Caco-2 (cell line): Measurements from ENCODE around the gene PLA2G7. TPM values are rescaled to one million over a fixed set of nuclear protein-coding genes. Genes with fewer than 3 reads are reported as not detected.

Experiments used
- BruUV-seq: library from RNA; stranded (reverse); fragments of 400-500 nt; replicated peaks from 2 replicates; lab custom pipeline; 2021; lab: Mats Ljungman, UMichigan
- CTCF ChIA-PET: fragments of 300-600 bp; sonication (Branson Sonifier 250); formaldehyde crosslinking; loops from one replicate; lab custom pipeline; 2022; ENCODE audit warnings: antibody characterized with exemption; lab: Charles Lee
- POLR2A ChIA-PET: fragments of 300-600 bp; sonication (Branson Sonifier 250); formaldehyde crosslinking; loops from one replicate; lab custom pipeline; 2022; ENCODE audit warnings: antibody characterized with exemption; lab: Charles Lee
- DNase-seq, 2 experiments: peaks; one replicate each; pipeline versions ENCODE4 v3.0.0 to v3.0.0-alpha.2; 2020 to 2022
- H3K27me3 ChIP-seq: replicated peaks from 2 replicates; pipeline ENCODE4 v1.6.0; 2011; ENCODE audit warnings: low read length; ENCODE audit not compliant: control insufficient read depth, insufficient read depth
- H3K36me3 ChIP-seq: 2 replicates; pipeline ENCODE4 v1.5.1; 2011; ENCODE audit warnings: low read length; ENCODE audit not compliant: control insufficient read depth, insufficient read depth
- H3K4me1 ChIP-seq: fragments of 250-450 bp; sonication (Bioruptor Pico); 2 replicates; pipeline ENCODE4 v1.5.1; 2020; ENCODE audit warnings: mild to moderate bottlenecking
- H3K4me3 ChIP-seq: 2 replicates; pipeline ENCODE4 v1.5.1; 2011; ENCODE audit warnings: low read depth, mild to moderate bottlenecking, control low read depth, low read length
- H3K9me3 ChIP-seq: fragments of 250-450 bp; sonication (Bioruptor Pico); 2 replicates; pipeline ENCODE4 v1.5.1; 2020; ENCODE audit warnings: mild to moderate bottlenecking, moderate library complexity
- H3K27ac Mint-ChIP-seq: one replicate; pipeline ENCODE4 v1.8.0; 2022; ENCODE audit warnings: mixed read lengths; ENCODE audit not compliant: unreplicated experiment
- H3K27me3 Mint-ChIP-seq: one replicate; pipeline ENCODE4 v1.8.0; 2022; ENCODE audit warnings: mixed read lengths; ENCODE audit not compliant: insufficient read depth, unreplicated experiment
- H3K36me3 Mint-ChIP-seq: one replicate; pipeline ENCODE4 v1.8.0; 2022; ENCODE audit warnings: mild to moderate bottlenecking, mixed read lengths; ENCODE audit not compliant: insufficient read depth, unreplicated experiment
- H3K4me1 Mint-ChIP-seq: one replicate; pipeline ENCODE4 v1.8.0; 2022; ENCODE audit warnings: low read depth, mixed read lengths; ENCODE audit not compliant: unreplicated experiment
- H3K4me3 Mint-ChIP-seq: one replicate; pipeline ENCODE4 v1.8.0; 2022; ENCODE audit warnings: mild to moderate bottlenecking, moderate library complexity, mixed read lengths; ENCODE audit not compliant: unreplicated experiment
- H3K9me3 Mint-ChIP-seq: one replicate; pipeline ENCODE4 v1.8.0; 2022; ENCODE audit warnings: mixed read lengths; ENCODE audit not compliant: unreplicated experiment
- intact Hi-C: fragments of 100-400 bp; cut with micrococcal nuclease; formaldehyde crosslinking; loops from one replicate; pipeline ENCODE4 v1.10.0; 2022; ENCODE audit not compliant: unreplicated experiment
- total RNA-seq: library from RNA; stranded (reverse); gene quantifications from 2 replicates; pipeline ENCODE4 v1.2.3, GENCODE V29; 2022
- TF ChIP-seq, protein P1 (sequence below), 2 experiments: fragments of 200-600 bp in 1 of 2; IDR thresholded peaks; 1 replicate in 1 of 2; 2 replicates in 1 of 2; pipeline versions ENCODE4 v1.5.1 to v1.8.0; 2011 to 2022; ENCODE audit warnings: antibody characterized with exemption in 1 of 2, control low read depth in 1 of 2, inconsistent platforms in 1 of 2, low read depth in 1 of 2, low read length in 1 of 2, mild to moderate bottlenecking in 1 of 2, moderate library complexity in 1 of 2; ENCODE audit not compliant: insufficient read depth in 1 of 2, severe bottlenecking in 1 of 2, unreplicated experiment in 1 of 2

PLA2G7 gene
- total RNA-seq, 1 experiment from 2014 or later: 0.32 TPM

DNA sequence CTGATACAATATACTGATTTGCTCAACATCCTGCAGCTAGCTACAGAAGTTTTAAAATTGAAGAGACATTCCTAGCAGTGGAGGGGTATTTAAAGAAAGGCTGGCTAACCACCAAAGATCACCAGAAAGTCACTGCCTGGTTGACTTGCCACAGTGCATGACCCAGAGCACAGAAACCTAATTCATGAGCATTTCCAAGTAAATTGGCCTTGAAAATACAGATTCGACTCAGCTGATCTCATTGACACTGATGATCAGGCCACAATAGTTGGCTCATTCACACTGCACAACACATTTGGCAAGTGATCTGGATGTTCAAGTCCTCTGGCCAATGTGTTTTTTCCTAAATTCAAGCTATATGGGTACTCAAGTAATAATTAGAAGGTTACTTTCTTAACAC is 60.8 kb downstream of the PLA2G7 start:
- no peak for DNase-seq
- Mint-ChIP-seq H3K4me3 (no peak overlapping the region), H3K36me3 (no peaks in the 10 kb centered on the region), H3K9me3 (no peaks in the 10 kb centered on the region), H3K27ac (no peak overlapping the region), H3K4me1 (no peaks in the 10 kb centered on the region), H3K27me3 (peaks cover 3% of the 10 kb centered on the region)
- no peak overlapping the region for H3K4me3 ChIP-seq
- H3K9me3 ChIP-seq: no peaks in the 10 kb centered on the region
- no TSS peak for BruUV-seq
- TF ChIP-seq, protein P1, sequence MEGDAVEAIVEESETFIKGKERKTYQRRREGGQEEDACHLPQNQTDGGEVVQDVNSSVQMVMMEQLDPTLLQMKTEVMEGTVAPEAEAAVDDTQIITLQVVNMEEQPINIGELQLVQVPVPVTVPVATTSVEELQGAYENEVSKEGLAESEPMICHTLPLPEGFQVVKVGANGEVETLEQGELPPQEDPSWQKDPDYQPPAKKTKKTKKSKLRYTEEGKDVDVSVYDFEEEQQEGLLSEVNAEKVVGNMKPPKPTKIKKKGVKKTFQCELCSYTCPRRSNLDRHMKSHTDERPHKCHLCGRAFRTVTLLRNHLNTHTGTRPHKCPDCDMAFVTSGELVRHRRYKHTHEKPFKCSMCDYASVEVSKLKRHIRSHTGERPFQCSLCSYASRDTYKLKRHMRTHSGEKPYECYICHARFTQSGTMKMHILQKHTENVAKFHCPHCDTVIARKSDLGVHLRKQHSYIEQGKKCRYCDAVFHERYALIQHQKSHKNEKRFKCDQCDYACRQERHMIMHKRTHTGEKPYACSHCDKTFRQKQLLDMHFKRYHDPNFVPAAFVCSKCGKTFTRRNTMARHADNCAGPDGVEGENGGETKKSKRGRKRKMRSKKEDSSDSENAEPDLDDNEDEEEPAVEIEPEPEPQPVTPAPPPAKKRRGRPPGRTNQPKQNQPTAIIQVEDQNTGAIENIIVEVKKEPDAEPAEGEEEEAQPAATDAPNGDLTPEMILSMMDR (IDR thresholded peaks at IDR 0.05; ENCODE audit: insufficient read depth in 1 of 2, low read depth in 1 of 2, low read length in 1 of 2, severe bottlenecking in 1 of 2, unreplicated experiment in 1 of 2): no peak
- ChIA-PET POLR2A (no interaction called here), CTCF (no interaction called here)
- no peaks in the 10 kb centered on the region for H3K27me3 ChIP-seq
- H3K4me1 ChIP-seq: no peaks in the 10 kb centered on the region
- intact Hi-C loops: no loop called here
- no peaks in the 10 kb centered on the region for H3K36me3 ChIP-seq

DNA sequence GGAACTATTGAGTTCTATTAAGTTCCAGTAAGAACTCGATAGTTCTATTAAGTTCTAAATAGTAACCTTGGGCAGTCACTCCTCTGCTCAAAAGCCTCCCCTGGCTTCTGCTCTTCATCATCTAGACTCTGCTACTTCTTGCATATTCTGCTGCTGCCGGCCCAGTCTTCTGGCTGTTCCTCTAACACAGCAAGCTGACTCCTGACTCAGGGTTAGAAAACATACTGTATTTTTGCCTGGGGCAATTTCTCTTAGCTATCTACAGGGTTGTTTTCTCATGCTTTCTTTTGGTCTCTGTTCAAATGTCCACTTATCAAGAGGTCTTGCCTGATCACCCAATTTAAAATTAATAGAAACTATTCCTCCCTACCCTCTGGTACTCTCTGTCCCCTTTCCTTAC is 67.8 kb downstream of the PLA2G7 start:
- Histone ChIP-seq H3K4me3 (no peak overlapping the region), H3K27me3 (no peaks in the 10 kb centered on the region), H3K9me3 (no peaks in the 10 kb centered on the region), H3K36me3 (no peaks in the 10 kb centered on the region), H3K4me1 (no peaks in the 10 kb centered on the region)
- peaks cover 3% of the 10 kb centered on the region for H3K27me3 Mint-ChIP-seq
- no peaks in the 10 kb centered on the region for H3K9me3 Mint-ChIP-seq
- no TSS peak for BruUV-seq
- TF ChIP-seq, protein P1 (IDR thresholded peaks at IDR 0.05; ENCODE audit: insufficient read depth in 1 of 2, low read depth in 1 of 2, low read length in 1 of 2, severe bottlenecking in 1 of 2, unreplicated experiment in 1 of 2): no peak
- POLR2A ChIA-PET: no interaction called here
- CTCF ChIA-PET: no interaction called here
- intact Hi-C loops: no loop called here
- DNase-seq: no peak
- no peaks in the 10 kb centered on the region for H3K36me3 Mint-ChIP-seq
- no peak overlapping the region for H3K27ac Mint-ChIP-seq
- no peaks in the 10 kb centered on the region for H3K4me1 Mint-ChIP-seq
- H3K4me3 Mint-ChIP-seq: no peak overlapping the region

DNA sequence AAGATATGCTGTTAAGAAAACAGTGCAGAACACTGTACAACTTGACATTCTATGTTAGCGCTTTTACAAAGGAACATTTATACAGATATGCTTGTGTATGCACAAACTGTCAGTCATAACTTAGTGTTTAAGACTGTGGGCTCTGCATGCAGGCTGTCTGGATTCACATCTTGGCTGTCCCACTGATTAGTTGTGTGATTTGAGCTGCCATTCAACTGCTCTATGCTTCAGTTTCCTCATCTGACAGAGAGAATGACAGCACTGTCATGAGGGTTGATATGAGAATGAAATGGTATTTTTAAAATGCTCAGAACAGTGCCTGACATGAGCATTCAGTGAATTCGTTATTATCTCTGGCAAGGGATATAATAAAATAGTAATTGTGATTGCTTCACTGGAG is 73.7 kb downstream of the PLA2G7 start:
- Histone ChIP-seq H3K27me3 (no peaks in the 10 kb centered on the region), H3K36me3 (no peaks in the 10 kb centered on the region), H3K9me3 (no peaks in the 10 kb centered on the region), H3K4me3 (no peak overlapping the region), H3K4me1 (no peaks in the 10 kb centered on the region)
- DNase-seq: no peak
- no peaks in the 10 kb centered on the region for H3K4me1 Mint-ChIP-seq
- POLR2A ChIA-PET: no interaction called here
- H3K27me3 Mint-ChIP-seq: peaks cover 6% of the 10 kb centered on the region
- no peaks in the 10 kb centered on the region for H3K9me3 Mint-ChIP-seq
- CTCF ChIA-PET: no interaction called here
- H3K4me3 Mint-ChIP-seq: no peak overlapping the region
- no TSS peak for BruUV-seq
- H3K27ac Mint-ChIP-seq: no peak overlapping the region
- H3K36me3 Mint-ChIP-seq: no peaks in the 10 kb centered on the region
- intact Hi-C loops: no loop called here
- TF ChIP-seq, protein P1 (IDR thresholded peaks at IDR 0.05; ENCODE audit: insufficient read depth in 1 of 2, low read depth in 1 of 2, low read length in 1 of 2, severe bottlenecking in 1 of 2, unreplicated experiment in 1 of 2): no peak
